H1 (cell line): ENCODE results near the gene APOO.

ENCODE experiments used
- ASH2L ChIP-seq: fragments of 200-600, 300-600 bp; sonication (generic); IDR thresholded peaks from one replicate; pipeline ENCODE4 v1.7.1; 2017; ENCODE audit warnings: low read length
- CEBPB ChIP-seq: IDR thresholded peaks from 2 replicates; pipeline ENCODE4 v1.6.1; 2012; ENCODE audit warnings: low read depth, low read length
- EZH2 ChIP-seq: fragments of 200-600 bp; sonication (generic); IDR thresholded peaks from 2 replicates; pipeline ENCODE4 v1.7.1; 2012; ENCODE audit warnings: low read depth, mild to moderate bottlenecking, moderate library complexity, low read length, inconsistent platforms; ENCODE audit not compliant: severe bottlenecking
- TAF1 ChIP-seq: IDR thresholded peaks from 2 replicates; pipeline ENCODE4 v1.6.1; 2011; ENCODE audit warnings: mild to moderate bottlenecking, low read depth, low read length
- TCF12 ChIP-seq: IDR thresholded peaks from 2 replicates; pipeline ENCODE4 v1.6.1; 2011; ENCODE audit warnings: low read depth, mild to moderate bottlenecking, low read length
- TF ChIP-seq, protein P1 (sequence below), 3 experiments: IDR thresholded peaks; 1 replicate in 2 of 3; 2 replicates in 1 of 3; pipeline versions ENCODE4 v1.5.1 to v1.6.1; 2011; ENCODE audit warnings: low read length in 3 of 3, mild to moderate bottlenecking in 3 of 3, inconsistent platforms in 2 of 3, low read depth in 1 of 3, moderate library complexity in 1 of 3; ENCODE audit not compliant: insufficient read depth in 1 of 3; ENCODE audit errors: control extremely low read depth in 1 of 3

GRCh38 chrX:23828881-23829280 lies 78.9 kb downstream of the APOO start:
- TF ChIP-seq, protein P1, sequence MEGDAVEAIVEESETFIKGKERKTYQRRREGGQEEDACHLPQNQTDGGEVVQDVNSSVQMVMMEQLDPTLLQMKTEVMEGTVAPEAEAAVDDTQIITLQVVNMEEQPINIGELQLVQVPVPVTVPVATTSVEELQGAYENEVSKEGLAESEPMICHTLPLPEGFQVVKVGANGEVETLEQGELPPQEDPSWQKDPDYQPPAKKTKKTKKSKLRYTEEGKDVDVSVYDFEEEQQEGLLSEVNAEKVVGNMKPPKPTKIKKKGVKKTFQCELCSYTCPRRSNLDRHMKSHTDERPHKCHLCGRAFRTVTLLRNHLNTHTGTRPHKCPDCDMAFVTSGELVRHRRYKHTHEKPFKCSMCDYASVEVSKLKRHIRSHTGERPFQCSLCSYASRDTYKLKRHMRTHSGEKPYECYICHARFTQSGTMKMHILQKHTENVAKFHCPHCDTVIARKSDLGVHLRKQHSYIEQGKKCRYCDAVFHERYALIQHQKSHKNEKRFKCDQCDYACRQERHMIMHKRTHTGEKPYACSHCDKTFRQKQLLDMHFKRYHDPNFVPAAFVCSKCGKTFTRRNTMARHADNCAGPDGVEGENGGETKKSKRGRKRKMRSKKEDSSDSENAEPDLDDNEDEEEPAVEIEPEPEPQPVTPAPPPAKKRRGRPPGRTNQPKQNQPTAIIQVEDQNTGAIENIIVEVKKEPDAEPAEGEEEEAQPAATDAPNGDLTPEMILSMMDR (IDR thresholded peaks at IDR 0.05; ENCODE audit: control extremely low read depth in 1 of 3, insufficient read depth in 1 of 3, low read depth in 1 of 3, low read length in 3 of 3), result no peak
- TF ChIP-seq TAF1 (no peak), EZH2 (no peak), TCF12 (no peak), CEBPB (no peak), ASH2L (no peak)
